ENCODE measurements around the gene DLG2.

- no peak for TF ChIP-seq CTCF (IDR thresholded peaks at IDR 0.05; ENCODE audit: insufficient read depth, low read length)
- TF ChIP-seq SPI1 (IDR thresholded peaks at IDR 0.05; ENCODE audit: borderline replicate concordance, low read depth): no peak
These were observed 1383.4 kb downstream of the DLG2 start for GRCh38 chr11:84243629-84244263.
